ENCODE results near the gene ZBED5.
A peak's percentile ranks its signal among the peaks of the same experiment; 100 is the strongest.
"Not testable (repeated sequence)": the region's sequence is repeated elsewhere in the genome, so short reads cannot be mapped to it uniquely, and the experiment has no call there.

The ZBED5 gene

DNA sequence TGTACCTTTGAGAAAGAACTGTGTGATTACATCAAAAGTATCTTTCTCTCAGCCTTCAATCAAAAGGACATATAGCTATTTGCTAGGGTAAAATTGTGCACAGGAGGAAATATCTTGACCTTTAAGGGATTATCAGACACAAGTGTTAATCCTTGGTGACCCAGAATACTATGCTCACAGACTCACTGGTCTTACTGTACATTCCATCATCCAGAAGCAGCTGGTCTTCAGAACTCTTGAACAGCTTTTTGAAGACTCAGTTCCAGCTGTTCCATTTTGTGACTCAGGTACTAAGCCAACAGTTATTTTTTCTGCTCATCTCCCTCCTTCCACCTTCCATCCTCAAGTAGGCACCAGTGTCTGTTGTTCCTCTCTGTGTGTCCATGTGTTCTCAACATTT is 19.8 kb downstream of the ZBED5 start:
- no peak for DNase-seq (ENCODE audit: low spot score)

DNA sequence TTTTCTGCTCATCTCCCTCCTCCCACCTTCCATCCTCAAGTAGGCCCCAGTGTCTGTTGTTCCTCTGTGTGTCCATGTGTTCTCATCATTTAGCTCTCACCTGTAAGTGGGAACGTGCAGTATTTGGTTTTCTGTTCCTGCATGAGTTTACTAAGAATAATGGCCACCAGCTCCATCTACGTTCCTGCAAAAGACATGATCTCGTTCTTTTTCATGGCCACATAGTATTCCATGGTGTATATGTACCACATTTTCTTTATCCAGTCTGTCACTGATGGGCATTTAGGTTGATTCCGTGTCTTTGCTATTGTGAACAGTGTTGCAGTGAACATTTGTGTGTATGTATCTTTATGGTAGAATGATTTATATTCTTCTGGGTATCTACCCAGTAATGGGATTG is 21.0 kb downstream of the ZBED5 start:
- DNase-seq (ENCODE audit: low spot score) = not testable (repeated sequence)

DNA sequence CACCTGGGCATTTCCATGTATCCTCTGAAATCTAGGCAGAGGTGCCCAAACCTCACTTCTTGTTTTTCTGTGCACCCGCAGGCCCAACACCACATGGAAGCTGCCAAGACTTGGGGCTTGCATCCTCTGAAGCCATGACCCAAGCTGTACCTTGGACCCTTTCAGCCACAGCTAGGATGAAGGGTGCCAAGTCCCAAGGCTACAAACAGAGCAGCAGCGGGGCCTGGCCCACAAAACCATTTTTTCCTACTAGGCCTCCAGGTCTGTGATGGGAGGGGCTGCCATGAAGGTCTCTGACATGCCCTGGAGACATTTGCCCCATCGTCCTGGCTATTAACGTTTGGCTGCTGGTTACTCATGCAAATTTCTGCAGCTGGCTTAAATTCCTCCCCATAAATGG is 28.7 kb downstream of the ZBED5 start:
- DNase-seq (ENCODE audit: low spot score) = no peak

DNA sequence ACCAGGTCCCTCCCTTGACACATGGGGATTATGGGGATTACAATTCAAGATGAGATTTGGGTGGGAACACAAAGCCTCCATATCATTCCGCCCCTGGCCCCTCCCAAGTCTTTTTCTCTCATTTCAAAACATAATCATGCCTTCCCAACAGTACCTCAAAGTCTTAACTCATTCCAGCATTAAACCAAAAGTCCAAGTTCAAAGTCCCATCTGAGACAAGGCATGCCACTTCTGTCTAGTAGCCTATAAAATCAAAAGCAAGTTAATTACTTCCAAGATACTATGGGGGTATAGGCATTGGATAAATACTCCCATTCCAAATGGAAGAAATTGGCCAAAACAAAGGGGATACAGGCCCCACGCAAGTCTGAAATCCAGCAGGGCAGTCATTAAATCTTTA is 29.5 kb downstream of the ZBED5 start:
- DNase-seq (ENCODE audit: low spot score) = no peak

DNA sequence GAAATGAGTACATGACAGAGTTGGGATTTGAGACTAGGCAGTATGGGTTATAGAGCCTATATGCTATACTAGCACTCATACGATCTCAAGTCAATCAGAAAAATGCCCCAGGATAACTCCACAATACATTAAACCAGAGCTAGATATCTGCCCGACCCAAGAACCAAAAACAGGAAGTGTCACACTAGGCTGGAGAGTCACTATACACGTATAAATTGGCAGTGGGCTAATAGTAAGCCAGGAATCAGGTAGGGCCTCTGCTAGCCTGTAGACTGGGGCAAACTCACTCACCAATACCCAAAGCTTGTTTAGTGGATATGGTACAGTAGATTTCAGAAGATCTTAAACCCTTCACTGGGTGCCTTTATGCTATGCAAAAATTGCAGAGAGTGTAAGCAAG is 33.0 kb downstream of the ZBED5 start:
- DNase-seq (ENCODE audit: low spot score) = no peak

DNA sequence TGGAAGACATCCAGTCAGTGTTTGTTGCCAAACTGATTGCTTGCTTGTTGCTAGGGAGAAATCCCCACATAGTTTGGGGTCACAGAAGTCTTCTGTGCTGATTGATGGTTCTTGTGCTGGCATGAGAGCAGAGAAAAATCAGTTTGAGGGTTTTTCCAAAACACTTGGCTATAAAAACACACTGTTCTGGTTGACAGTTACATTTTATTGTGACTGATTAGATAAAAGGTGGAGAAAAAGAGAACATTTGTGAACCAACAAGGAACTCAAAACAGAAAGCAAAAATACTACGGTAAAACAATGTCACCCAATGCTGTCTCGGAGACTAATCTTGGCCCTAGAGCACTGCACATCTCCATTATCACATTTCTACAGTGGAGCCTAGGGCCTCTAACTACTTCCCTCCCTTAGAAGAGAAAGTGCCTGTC is 34.7 kb downstream of the ZBED5 start:
- DNase-seq (ENCODE audit: low spot score) = no peak

DNA sequence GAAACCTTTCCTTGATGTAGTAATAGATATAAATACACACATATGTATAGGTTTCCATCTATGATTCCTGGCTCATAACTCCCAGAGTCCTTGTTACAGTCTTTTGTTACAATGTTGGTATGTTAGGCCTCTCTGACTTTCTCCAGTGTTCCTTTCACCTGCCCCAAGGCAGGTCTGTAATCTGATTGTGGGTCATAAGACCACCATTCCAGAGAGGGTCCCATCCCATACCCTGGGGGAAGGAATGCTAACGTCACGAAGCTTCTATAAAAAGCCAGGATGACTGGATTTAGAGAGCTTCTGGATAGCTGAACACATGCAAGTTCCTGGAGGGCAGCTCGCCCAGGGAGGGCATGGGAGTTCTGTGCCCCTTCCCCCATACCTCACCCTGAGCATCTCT is 35.4 kb downstream of the ZBED5 start:
- DNase-seq (ENCODE audit: low spot score) = not testable (repeated sequence)

DNA sequence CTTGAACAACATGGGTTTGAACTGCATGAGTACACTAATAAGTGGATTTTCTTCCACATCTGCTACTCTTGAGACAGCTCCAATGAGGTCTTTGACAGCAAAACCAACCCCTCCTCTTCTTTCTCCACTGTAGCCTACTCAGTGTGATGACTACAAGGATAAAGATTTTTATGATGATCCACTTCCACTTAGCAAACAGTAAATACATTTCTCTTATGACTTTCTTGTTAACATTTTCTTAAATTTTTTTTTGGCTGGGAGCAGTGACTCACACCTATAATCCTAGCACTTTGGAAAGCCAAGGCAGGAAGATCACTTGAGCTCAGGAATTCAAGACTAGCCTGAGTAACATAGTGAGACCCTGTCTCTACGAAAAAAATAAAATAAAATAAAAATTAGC is 39.3 kb downstream of the ZBED5 start:
- no peak for DNase-seq (ENCODE audit: low spot score)

DNA sequence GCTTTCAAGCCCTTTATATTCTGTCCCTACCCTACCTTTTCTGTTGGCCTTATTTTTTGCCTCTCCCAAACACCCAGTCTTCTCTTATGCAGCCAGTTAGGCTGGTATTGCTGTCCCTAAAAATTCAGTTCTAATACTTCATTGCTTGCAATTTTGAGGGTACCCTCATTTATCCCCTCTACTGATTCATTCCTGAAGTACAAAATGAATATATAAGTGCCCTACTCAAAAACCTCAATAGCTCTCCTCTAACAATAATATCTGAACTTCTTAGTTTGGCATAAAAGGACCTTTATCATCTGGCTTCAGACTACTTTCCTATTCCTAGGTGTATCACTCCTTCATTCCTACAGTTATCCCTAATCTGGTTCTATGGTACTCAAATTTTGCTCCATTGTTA is 43.9 kb downstream of the ZBED5 start:
- DNase-seq (ENCODE audit: low spot score) = no peak

DNA sequence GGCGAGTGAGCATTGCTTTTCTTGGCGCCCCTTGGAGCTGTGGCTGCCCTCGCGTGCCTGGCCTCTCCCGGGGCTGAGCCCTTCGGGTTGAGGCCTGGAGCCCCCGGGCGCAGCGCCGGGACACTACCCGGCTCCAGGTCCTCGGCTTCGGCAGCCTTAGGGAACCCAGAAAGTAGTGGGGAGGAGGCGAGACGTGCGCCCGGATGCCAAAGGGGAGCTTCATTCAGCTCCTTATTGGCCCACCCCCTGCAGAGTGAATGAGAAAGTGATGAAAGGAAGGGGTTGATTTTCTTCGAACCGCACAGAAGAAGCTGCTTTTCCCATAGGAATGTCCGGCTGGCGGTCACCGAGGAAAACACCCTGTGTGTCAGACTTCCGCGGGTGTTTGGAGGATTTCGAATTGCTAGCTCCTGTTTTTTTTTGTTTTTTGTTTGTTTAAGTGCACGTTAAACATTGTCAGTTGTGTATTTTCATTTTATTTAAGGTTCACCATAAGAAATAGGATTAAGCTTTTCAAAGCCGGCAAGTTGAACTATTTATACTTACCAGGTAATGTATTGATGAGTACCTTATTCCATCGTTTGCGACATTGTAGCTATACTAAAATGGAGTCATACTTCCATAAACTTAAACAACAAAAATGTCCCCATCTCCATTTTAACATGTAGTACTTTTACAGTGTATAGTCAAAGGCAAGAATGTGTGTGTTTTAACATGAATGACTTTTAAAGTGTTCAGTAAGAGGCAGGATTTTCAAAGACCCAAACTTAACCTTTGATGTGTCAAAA is 48.3 kb downstream of the ZBED5 start:
- DNase-seq (ENCODE audit: low spot score) = peak; percentile 75

DNA sequence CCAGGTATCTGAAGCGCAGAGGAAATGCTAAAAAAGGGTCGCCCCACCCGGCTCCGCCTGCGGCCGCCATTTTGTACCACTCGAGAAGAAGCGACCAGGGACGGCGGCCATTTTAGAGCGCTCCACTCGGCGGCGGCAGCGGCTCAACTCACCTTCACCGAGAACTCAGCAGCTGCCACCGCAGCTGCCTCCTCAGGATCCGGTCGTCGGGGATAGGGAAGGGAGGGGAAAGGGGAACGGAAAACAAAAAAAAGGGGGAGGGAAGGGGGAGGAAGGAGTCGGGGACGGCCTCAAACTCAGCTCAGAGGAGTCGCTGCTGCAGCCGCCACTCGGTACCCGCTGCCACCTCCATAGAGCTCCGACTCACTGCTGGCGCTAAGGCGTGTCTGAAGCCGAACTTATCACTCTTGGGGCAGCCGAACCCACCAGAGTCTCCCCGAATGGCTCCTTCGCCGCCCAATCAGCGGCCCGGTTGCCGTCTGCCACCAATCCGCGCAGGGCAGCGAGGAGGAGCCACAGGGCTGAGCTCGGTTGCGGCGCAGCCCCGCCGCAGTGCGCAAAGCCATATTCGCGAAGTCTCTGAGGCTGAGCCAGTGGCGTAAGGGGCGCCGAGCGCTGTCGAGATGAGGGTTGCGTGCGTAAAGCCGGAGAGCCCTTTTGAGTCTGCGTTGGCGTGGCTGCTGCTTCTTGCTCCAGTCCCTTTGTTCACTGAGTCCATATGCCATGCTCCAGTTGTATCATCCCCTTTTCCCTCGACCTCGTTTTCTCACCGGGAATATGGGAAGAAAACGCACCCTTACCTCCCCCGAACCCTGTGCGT is 49.1 kb downstream of the ZBED5 start, which contains the start of gene EIF4G2:
Gene EIF4G2, minus strand, starts transcription at position 374 of the 820 bp plus-strand sequence.
- peak; percentile 97 for DNase-seq (ENCODE audit: low spot score)

DNA sequence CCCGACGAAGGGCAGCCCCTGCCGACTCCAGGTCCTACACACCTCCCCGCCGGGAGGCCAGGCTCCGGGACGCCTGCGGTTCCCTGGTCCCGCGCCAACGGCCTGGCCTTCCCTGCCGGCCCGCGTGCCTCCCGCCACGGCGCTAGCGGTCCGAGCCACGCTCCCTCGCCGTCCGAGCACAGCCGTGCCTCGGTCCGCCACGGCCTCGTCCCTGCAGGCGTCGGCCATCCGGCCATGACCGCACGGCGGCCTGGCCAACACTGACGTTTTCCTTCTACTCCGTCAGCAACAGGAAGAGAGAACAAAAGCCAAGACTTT is 49.7 kb downstream of the ZBED5 start:
- DNase-seq (ENCODE audit: low spot score) = no peak

DNA sequence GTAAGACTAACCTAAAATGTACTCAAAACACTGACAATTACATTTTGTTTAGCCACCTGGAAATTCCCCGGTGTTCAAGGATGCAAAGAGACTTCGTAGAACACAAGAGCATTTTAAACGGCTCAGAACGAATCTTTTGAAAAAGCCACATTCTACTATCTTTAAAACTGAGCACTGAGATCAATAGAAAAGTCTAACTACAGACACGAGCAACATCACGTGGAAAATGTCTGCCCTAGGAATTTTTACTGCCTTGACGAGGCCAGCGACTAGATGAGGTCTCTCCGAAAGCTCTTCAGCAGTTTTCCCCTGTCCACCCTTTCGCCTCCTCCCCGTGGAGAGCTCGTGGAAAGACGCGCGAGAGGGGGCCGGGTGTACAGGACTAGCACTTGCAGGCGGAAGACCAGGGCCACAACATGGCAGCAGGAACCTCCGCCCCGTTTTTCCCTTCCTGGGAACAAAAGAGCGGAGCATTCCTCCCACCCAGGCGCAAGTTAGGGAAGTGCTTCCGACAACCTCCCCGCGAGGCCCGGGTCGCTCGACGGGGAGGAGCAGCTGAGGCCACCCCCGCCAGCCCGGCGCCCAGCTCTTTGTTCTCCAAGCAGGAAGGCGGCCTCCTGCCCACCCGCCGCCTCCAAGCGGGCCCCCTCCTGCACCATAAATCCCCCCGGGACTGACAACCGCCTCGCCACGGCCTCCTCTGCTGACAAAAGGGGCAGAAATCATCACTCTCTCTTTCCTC is 50.2 kb downstream of the ZBED5 start:
- DNase-seq (ENCODE audit: low spot score) = peak; percentile 52

DNA sequence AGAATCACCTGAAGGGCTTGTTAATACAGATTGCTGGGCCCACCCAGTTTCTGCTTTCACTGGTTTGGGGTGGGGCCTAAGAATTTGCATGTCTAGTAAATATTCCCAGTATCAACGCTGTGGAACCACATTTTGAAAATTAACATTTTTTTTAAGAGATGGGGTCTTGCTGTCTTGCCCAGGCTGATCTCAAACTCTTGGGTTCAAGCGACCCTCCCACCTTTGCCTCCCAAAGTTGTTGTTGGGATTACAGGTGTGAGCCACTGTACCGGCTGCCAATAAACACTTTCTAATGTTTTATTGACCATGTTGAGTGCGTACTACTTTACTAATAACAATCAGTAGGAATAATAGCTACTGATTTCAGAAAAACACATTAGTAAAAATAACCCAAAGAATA is 51.6 kb downstream of the ZBED5 start:
- no peak for DNase-seq (ENCODE audit: low spot score)

DNA sequence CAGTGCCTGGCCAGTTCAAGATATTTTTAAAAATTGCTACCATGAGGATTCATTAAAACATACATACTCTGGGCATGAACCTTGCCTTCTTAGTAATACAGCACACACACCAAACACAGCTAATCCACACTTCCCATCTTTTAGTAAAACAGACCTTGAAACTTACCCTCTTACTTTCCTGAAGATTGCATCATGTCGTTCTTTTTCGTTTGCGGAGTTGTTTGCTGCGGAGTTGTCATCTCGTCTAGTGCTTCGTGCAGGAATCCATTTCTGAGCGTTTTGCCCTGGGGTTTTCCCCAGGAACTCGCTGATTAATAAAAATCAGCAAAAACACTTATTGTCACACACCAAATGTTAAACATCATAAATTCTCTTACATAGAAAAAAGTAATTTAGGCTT is 52.1 kb downstream of the ZBED5 start:
- no peak for DNase-seq (ENCODE audit: low spot score)

DNA sequence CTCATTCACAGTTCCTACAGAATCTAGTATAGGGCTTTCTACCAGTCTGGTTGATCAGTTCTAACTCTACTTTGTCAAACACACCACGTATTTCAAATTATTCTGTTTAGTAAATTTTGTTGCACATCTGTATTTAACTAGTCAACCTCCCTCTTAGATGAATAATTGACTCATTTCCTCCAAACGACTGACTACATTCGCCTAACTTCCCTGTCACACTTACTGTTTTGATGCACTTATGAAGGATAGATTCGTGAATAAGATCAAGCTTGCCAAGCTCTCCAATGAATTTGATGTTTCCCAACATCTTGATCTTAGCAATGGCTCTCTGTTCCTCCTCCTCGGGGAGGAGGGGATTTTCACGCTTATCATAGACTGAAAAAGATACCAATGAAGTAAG is 54.2 kb downstream of the ZBED5 start:
- DNase-seq (ENCODE audit: low spot score) = no peak

All from D341Med (cell line).